HepG2 (cell line): ENCODE data around the gene SETD7. TPM values are rescaled to one million over a fixed set of nuclear protein-coding genes. Genes with fewer than 3 reads are reported as not detected.

Experiments
- ATAC-seq: fragments of 200-7000 bp; cut with Tn5 transposase; 3 replicates; pipeline ENCODE4 v1.9.1; 2020; ENCODE audit warnings: mild to moderate bottlenecking, moderate library complexity
- BruUV-seq: library from RNA; stranded (reverse); fragments of 400-500 nt; replicated peaks from 2 replicates; lab custom pipeline; 2021; lab: Mats Ljungman, UMichigan
- CTCF ChIA-PET: fragments of 300-600 bp; formaldehyde crosslinking; extraction: SDS; loops from one replicate; lab custom pipeline; 2021; ENCODE audit warnings: low total read pairs, inconsistent platforms, low intra/inter-chr PET ratio; lab: Yijun Ruan, JAX
- POLR2A ChIA-PET: fragments of 350-600 bp; sonication (Branson Sonifier 250); formaldehyde crosslinking; loops from one replicate; lab custom pipeline; 2020; ENCODE audit warnings: antibody characterized with exemption, inconsistent platforms; lab: Yijun Ruan, JAX
- DNase-seq: peaks from one replicate; pipeline ENCODE4 v3.0.0-alpha.2; 2015; ENCODE audit warnings: low spot score
- FAIRE-seq: peaks from 3 replicates; lab custom pipeline; 2011; peaks lifted over from hg19 to GRCh38; lab: Jason Lieb, UNC
- H2AFZ ChIP-seq: one replicate; pipeline ENCODE4 v1.6.1; 2011; ENCODE audit warnings: low read length, inconsistent platforms
- H3K27ac ChIP-seq: fragments of 300-600 bp; 3 replicates; pipeline ENCODE4 v1.8.0; 2011; ENCODE audit warnings: mixed run types, mild to moderate bottlenecking, mixed read lengths, low read length, inconsistent platforms; ENCODE audit not compliant: insufficient read depth; ENCODE audit errors: extremely low read length
- H3K27me3 ChIP-seq, 2 experiments: fragments of 200-600 bp in 1 of 2; 2 replicates in 1 of 2; 3 replicates in 1 of 2; pipeline versions ENCODE4 v1.6.0 to v1.8.0; 2011; ENCODE audit warnings: low read length in 2 of 2, mild to moderate bottlenecking in 2 of 2, moderate library complexity in 2 of 2, inconsistent platforms in 1 of 2; ENCODE audit not compliant: insufficient read depth in 2 of 2, control insufficient read depth in 1 of 2
- H3K36me3 ChIP-seq, 2 experiments: fragments of 200-600 bp in 1 of 2; replicated peaks in 1 of 2; 2 replicates in 1 of 2; 3 replicates in 1 of 2; pipeline versions ENCODE4 v1.5.1 to v1.8.0; 2011; ENCODE audit warnings: low read length in 2 of 2, inconsistent platforms in 1 of 2; ENCODE audit not compliant: insufficient read depth in 2 of 2, control insufficient read depth in 1 of 2
- H3K4me1 ChIP-seq: 2 replicates; pipeline ENCODE4 v1.5.1; 2012; ENCODE audit warnings: low read length, inconsistent platforms; ENCODE audit not compliant: insufficient read depth
- H3K4me2 ChIP-seq: 2 replicates; pipeline ENCODE4 v1.6.0; 2011; ENCODE audit warnings: low read depth, low read length, inconsistent platforms
- H3K4me3 ChIP-seq, 3 experiments: fragments of 200-600 bp in 1 of 3; sonication (generic), shearing (Covaris generic) in 1 of 3; replicated peaks in 1 of 3; 2 replicates each; pipeline ENCODE4 v1.5.1; 2011 to 2016; ENCODE audit warnings: low read length in 3 of 3, inconsistent platforms in 2 of 3, low read depth in 2 of 3, mild to moderate bottlenecking in 2 of 3, control low read depth in 1 of 3, mixed read lengths in 1 of 3; ENCODE audit not compliant: insufficient read depth in 1 of 3
- H3K79me2 ChIP-seq: one replicate; pipeline ENCODE4 v1.6.1; 2011; ENCODE audit warnings: low read length, inconsistent platforms; ENCODE audit not compliant: insufficient read depth
- H3K9ac ChIP-seq: 2 replicates; pipeline ENCODE4 v1.6.0; 2011; ENCODE audit warnings: mild to moderate bottlenecking, low read depth, low read length, inconsistent platforms; ENCODE audit not compliant: insufficient read depth
- H3K9me3 ChIP-seq: 2 replicates; pipeline ENCODE4 v1.5.1; 2012; ENCODE audit warnings: mild to moderate bottlenecking, low read length
- H4K20me1 ChIP-seq: 2 replicates; pipeline ENCODE4 v1.6.0; 2011; ENCODE audit warnings: inconsistent platforms, mild to moderate bottlenecking, low read length, moderate library complexity; ENCODE audit not compliant: insufficient read depth
- E2F2 ChIP-seq: sonication (generic); formaldehyde crosslinking; IDR thresholded peaks from 2 replicates; pipeline ENCODE4 v1.4.0; 2020; ENCODE audit warnings: missing genetic modification reagents, borderline replicate concordance
- PRDM4 ChIP-seq: sonication (generic); formaldehyde crosslinking; IDR thresholded peaks from 2 replicates; pipeline ENCODE4 v1.9.0; 2021; ENCODE audit warnings: missing genetic modification reagents, borderline replicate concordance
- in situ Hi-C: cut with HindIII; loops from 2 replicates; pipeline ENCODE4 v1.10.0; 2017; ENCODE audit warnings: low pct_unique_long_range_greater_than_20kb; ENCODE audit not compliant: extremely low pct_ligation_motif_present
- intact Hi-C: fragments of 100-400 bp; cut with micrococcal nuclease; formaldehyde crosslinking; loops from one replicate; pipeline ENCODE4 v1.10.0; 2022; ENCODE audit not compliant: unreplicated experiment
- polyA plus RNA-seq, 8 experiments: library from polyadenylated mRNA; depleted of rRNA in 3 of 8; stranded (reverse) in 7 of 8; unstranded in 1 of 8; fragments of >200 nt; fragmentation: Illumina TruSeq in 4 of 8; extraction: Trizol in 4 of 8; gene quantifications; 2 replicates each; pipeline versions ENCODE4 v1.2.1 to v1.2.3, GENCODE V29; 2011 to 2016; ENCODE audit warnings: low read depth in 4 of 8, missing spikeins in 1 of 8, mixed read lengths in 1 of 8; ENCODE audit not compliant: insufficient read depth in 1 of 8
- total RNA-seq, 5 experiments: library from RNA; depleted of rRNA; stranded (reverse); fragments of >200 nt; fragmentation: Illumina TruSeq; extraction: Trizol; gene quantifications; 2 replicates each; pipeline ENCODE4 v1.2.3, GENCODE V29; 2016; ENCODE audit warnings: low read depth in 1 of 5
- TF ChIP-seq, protein P1 (sequence below): sonication (generic); formaldehyde crosslinking; IDR thresholded peaks from 2 replicates; pipeline ENCODE4 v1.4.0; 2020; ENCODE audit warnings: missing genetic modification reagents
- TF ChIP-seq, protein P2 (sequence below): sonication (generic); formaldehyde crosslinking; IDR thresholded peaks from 2 replicates; pipeline ENCODE4 v1.5.0; 2020; ENCODE audit warnings: mild to moderate bottlenecking, missing genetic modification reagents, borderline replicate concordance

Gene SETD7
- total and polyA plus RNA-seq, 2 of the 13 experiments (the other 11 are each of a cell fraction or from before 2014, with no cell fraction given) = 0.08 to 0.22 TPM

GRCh38 chr4:139489638-139490037 is 66.4 kb downstream of the SETD7 start:
- no peak for FAIRE-seq
- TF ChIP-seq, protein P1, sequence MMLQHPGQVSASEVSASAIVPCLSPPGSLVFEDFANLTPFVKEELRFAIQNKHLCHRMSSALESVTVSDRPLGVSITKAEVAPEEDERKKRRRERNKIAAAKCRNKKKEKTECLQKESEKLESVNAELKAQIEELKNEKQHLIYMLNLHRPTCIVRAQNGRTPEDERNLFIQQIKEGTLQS (CRISPR knock-in tag) = no peak
- TF ChIP-seq PRDM4 (no peak), E2F2 (no peak)
- TF ChIP-seq, protein P2, sequence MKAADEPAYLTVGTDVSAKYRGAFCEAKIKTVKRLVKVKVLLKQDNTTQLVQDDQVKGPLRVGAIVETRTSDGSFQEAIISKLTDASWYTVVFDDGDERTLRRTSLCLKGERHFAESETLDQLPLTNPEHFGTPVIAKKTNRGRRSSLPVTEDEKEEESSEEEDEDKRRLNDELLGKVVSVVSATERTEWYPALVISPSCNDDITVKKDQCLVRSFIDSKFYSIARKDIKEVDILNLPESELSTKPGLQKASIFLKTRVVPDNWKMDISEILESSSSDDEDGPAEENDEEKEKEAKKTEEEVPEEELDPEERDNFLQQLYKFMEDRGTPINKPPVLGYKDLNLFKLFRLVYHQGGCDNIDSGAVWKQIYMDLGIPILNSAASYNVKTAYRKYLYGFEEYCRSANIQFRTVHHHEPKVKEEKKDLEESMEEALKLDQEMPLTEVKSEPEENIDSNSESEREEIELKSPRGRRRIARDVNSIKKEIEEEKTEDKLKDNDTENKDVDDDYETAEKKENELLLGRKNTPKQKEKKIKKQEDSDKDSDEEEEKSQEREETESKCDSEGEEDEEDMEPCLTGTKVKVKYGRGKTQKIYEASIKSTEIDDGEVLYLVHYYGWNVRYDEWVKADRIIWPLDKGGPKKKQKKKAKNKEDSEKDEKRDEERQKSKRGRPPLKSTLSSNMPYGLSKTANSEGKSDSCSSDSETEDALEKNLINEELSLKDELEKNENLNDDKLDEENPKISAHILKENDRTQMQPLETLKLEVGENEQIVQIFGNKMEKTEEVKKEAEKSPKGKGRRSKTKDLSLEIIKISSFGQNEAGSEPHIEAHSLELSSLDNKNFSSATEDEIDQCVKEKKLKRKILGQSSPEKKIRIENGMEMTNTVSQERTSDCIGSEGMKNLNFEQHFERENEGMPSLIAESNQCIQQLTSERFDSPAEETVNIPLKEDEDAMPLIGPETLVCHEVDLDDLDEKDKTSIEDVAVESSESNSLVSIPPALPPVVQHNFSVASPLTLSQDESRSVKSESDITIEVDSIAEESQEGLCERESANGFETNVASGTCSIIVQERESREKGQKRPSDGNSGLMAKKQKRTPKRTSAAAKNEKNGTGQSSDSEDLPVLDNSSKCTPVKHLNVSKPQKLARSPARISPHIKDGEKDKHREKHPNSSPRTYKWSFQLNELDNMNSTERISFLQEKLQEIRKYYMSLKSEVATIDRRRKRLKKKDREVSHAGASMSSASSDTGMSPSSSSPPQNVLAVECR (CRISPR knock-in tag) = no peak
- H3K27me3 ChIP-seq = peaks cover 0 to 5% of the 10 kb centered on the region in 2 experiments; a peak in 2 of 5 replicates
- in situ Hi-C loops (no loop called here), intact Hi-C loops (no loop called here)
- H3K4me1 ChIP-seq = peaks cover 10% of the 10 kb centered on the region; the same call in 1 of the 2 replicates
- ChIA-PET CTCF (no interaction called here), POLR2A (no interaction called here)
- H3K4me2 ChIP-seq = no peak overlapping the region
- no peaks in the 10 kb centered on the region for H4K20me1 ChIP-seq
- H3K79me2 ChIP-seq = no peaks in the 10 kb centered on the region
- H2AFZ ChIP-seq = no peak overlapping the region
- H3K27ac ChIP-seq = no peak overlapping the region
- no peak overlapping the region for H3K4me3 ChIP-seq
- no TSS peak for BruUV-seq
- H3K9ac ChIP-seq = no peak overlapping the region
- H3K9me3 ChIP-seq = no peaks in the 10 kb centered on the region
- ATAC-seq = no peak
- no peaks in the 10 kb centered on the region for H3K36me3 ChIP-seq
- no peak for DNase-seq
